NCI-H748 treated with DMSO at 0.1 percent for 48 hours (cell line): ENCODE data around the gene CEP85.
A peak's percentile ranks its signal among the peaks of the same experiment; 100 is the strongest.

Experiments
- DNase-seq: peaks from one replicate; lab custom pipeline; 2025; lab: John Stamatoyannopoulos, UW

The CEP85 gene

GRCh38 chr1:26278724-26279455 is 44.9 kb downstream of the CEP85 start:
- DNase-seq = no peak

- peak; percentile 23 for DNase-seq
These were observed 45.7 kb downstream of the CEP85 start, which contains the start of gene SH3BGRL3 for GRCh38 chr1:26279456-26280332. TSS of gene SH3BGRL3 (plus strand) at chr1:26280086. CDS start at chr1:26280156, 70 bp downstream.

GRCh38 chr1:26280333-26281042 is 46.5 kb downstream of the CEP85 start:
- no peak for DNase-seq

- no peak for DNase-seq
These were observed 47.3 kb downstream of the CEP85 start for GRCh38 chr1:26281091-26281958.

GRCh38 chr1:26281971-26282370 is 48.0 kb downstream of the CEP85 start:
- DNase-seq = no peak

GRCh38 chr1:26282401-26282918 is 48.5 kb downstream of the CEP85 start:
- no peak for DNase-seq

- DNase-seq = no peak
These were observed 49.4 kb downstream of the CEP85 start for GRCh38 chr1:26283279-26283853.

- DNase-seq = no peak
These were observed 50.0 kb downstream of the CEP85 start for GRCh38 chr1:26283871-26284596.

- DNase-seq = no peak
These were observed 50.8 kb downstream of the CEP85 start for GRCh38 chr1:26284597-26285347.

GRCh38 chr1:26285366-26286063 is 51.5 kb downstream of the CEP85 start:
- DNase-seq = no peak

- no peak for DNase-seq
These were observed 52.0 kb downstream of the CEP85 start for GRCh38 chr1:26286064-26286416.

- no peak for DNase-seq
These were observed 53.2 kb downstream of the CEP85 start for GRCh38 chr1:26287033-26287711.

GRCh38 chr1:26287811-26288210 is 53.8 kb downstream of the CEP85 start:
- DNase-seq = no peak

GRCh38 chr1:26288311-26288941 is 54.4 kb downstream of the CEP85 start:
- no peak for DNase-seq

- no peak for DNase-seq
These were observed 55.4 kb downstream of the CEP85 start for GRCh38 chr1:26289158-26290059.

GRCh38 chr1:26290122-26290881 is 56.3 kb downstream of the CEP85 start:
- DNase-seq = no peak
